C4-2B (cell line): Measurements from ENCODE around the gene REELD1.

Experiments used
- CTCF ChIP-seq: fragments of 450-650 bp; conservative IDR thresholded peaks from 2 replicates; pipeline ENCODE4 v1.5.1; 2017; ENCODE audit warnings: mild to moderate bottlenecking
- ZFX ChIP-seq: fragments of 450-650 bp; IDR thresholded peaks from 2 replicates; pipeline ENCODE4 v1.6.1; 2017

GRCh38 chr4:146256328-146256727, 42.0 kb downstream of the REELD1 start:
- no peak for TF ChIP-seq CTCF
- no peak for TF ChIP-seq ZFX
